GM20431 (cell line): Measurements from ENCODE around the gene UBE2D1.
"Not testable (repeated sequence)": the region's sequence is repeated elsewhere in the genome, so short reads cannot be mapped to it uniquely, and the experiment has no call there.

Experiments
- in situ Hi-C: fragments of 300-500 bp; cut with MseI, MboI; formaldehyde crosslinking; loops from one replicate; pipeline ENCODE4 v1.15.0; 2020; ENCODE audit warnings: low sequenced_read_pairs; ENCODE audit not compliant: unreplicated experiment

Gene UBE2D1

DNA sequence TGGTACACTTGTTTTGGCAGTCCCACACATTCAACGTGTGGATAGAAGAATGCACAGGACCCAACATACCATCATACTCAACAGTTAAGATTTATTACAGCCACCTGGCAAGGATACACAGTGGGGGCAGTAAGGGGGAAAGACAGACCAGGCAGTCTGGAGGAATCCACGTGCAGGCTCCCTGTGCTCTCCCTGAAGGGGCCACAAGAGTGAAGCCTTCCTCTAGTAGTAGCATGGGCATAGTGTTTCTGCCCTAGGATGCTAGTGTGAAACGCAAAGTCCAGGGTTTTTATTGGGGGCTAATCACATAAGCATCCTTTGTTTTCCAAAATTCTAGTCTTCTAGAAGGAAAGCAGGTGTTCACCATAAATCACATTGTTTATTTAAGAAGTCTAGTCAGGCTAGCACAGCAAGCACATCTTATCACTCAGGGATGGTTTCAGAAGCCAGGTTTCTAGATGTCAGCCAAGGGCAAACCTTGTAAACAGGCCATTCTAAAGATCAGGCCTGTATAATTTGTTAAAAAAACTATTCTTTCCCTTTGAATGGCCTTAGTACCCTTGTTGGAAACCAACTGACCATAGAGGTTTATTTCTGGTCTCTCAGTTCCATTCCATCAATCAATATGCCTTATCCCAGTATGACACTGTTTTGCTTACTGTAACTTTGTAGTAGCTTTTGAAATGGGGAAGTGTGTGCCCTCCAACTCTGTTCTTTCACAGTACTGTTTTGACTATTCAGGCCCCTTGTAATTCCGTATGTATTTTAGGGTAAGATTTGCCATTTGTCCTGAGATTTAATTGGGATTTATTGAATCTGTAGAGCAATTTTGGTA lies 38.0 kb downstream of the UBE2D1 start:
- in situ Hi-C loops, result no loop called here

DNA sequence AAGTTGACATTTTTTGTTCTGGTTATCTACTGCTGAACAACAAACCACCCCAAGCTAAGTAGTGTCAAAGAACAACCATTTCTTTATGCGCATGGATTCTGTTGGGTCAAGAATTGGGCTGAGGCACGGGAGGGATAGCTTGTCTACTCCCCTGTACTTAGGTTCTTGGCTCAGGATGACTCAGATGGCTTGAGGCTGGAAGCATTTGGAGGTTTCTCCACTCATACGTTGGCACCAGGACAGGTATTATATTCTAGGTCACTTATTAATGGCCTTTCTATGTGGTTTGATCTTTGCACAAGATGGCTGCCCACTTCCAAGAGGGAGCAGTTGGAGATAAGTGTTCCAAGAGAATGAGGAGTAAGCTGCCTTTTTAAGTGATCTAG lies 38.6 kb downstream of the UBE2D1 start:
- in situ Hi-C loops, result no loop called here

DNA sequence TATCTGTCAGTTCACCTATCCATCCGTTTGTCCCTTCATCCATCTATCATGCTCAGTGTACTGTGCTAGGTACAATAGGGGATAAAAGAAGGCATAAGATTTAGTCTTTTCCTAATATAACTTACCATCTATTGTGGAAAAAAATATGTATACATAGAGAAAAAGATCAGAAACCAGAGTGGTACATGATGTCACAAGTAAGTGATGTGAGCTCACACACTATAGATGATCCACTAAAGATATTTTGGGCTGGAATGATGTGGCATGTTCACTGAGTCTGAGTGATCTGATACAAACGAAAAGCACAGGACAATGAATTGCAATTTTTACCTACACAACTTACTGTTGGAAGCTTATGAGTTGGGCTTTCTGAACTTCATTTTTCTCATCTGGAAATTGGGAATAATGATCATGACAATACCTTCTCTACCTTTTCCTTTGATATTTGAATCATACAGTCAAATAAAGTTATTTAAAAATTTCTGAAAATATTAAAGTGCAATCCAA lies 47.7 kb downstream of the UBE2D1 start:
- in situ Hi-C loops, result no loop called here

DNA sequence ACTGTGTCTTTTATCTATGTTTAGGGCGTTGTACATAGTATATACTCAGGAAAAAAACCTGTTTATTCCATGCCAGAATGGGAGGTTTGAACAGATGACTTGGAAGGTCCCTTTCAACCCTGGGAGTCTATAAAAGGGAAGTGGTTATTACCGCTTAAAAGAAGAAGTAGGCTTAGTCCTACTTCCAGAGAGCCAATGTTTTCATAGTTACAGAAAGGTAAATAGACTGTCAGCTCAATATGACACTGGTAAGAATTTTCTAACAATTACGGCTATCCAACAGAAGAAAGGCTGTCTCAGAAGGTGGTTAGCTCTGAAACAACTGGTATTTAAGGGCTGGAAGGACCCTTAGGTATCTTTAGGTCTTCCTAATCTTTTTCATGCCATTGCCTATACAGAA lies 49.3 kb downstream of the UBE2D1 start:
- in situ Hi-C loops, result no loop called here

DNA sequence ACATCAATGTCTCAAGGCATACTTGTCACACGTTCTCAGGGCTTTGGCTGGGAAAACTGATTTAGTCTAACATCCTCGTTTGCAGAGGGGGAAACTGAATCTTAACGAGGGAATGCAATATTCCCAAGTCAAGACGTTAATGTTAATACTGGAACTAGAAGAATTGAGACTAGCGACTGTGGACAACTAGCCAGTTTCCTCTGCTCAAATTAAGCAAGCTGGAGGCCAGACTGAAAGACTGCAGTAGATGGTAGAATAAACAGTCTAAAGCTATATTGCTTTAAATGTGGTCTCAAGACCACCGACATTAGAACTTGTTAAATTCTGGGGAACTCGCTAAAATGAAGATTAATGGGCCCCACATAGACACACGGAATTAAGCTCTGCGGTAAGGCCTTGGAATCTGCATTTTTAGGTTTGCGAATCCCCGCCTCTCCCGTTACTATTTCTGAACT lies 49.8 kb downstream of the UBE2D1 start:
- in situ Hi-C loops, result no loop called here

DNA sequence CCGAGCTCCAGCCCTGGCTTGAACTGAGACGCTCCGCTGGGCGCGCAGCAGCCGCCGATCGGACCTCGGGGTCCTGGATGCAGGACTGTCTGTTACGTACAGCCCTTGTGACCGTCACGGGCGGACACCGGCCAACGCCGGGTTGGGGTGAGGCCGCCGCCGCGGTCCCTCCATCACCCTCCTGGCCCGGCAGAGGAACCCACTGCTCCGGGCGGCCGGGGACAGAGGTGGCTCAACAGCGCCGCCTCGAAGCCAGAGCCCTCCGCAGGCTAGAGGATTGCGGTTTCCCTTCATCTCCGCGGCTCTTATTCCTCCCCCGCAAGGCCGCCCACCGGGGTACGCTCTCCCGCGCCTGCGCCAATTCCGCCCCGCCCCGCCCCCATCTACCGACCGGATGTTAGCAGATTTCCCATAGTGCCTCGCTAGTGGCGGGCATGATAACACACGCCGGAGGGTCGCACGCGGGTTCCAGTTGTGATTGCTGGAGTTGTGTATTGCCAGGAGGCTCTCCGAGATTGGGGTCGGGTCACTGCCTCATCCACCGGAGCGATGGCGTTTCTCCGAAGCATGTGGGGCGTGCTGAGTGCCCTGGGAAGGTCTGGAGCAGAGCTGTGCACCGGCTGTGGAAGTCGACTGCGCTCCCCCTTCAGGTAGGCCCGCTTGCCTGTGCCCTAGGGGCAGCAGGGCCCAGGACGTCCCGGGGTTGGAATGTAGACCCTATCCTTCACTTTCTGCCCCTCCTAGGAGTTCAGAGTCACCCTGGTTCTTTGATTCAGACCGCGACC lies 50.4 kb downstream of the UBE2D1 start, which contains the start of gene TFAM:
TSS of gene TFAM (plus strand) at position 412 of the 785 bp plus-strand sequence. CDS start at position 550, 138 bp downstream.
- in situ Hi-C loops, result no loop called here

DNA sequence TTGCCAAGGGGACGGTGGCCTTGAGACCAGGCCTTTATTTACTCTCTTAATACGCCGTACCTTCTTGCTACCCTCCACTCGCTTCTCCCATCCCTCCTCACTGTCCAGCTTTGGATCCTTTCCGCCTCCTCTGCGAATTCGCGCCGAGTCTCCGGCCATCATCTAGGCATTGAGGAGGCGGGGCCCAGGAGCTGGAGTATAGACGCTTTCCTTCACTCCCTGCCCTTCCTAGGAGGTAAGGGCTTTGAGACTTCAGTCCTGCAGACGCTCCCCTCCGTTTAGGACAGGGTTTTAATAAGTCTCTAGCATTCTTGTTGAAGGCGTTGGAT lies 50.9 kb downstream of the UBE2D1 start:
- in situ Hi-C loops, result no loop called here

DNA sequence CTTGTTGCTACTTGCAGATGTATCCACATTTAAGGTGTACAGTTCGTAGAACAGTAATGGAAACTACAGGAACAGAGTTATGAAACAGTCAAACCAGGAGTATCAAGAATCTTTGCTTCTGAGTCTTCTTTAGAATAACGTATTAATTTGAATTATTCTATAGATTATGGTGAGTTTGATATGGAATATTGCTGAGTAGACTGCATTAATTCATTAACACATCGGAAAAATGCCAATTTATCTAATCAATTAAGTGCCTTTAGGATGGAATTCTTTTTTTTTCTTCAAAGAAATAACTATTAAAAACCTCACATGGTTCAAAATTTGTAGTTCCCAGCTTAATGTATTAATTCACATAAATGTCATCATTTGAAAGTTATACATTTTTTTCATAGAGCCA lies 54.2 kb downstream of the UBE2D1 start:
- in situ Hi-C loops, result no loop called here

DNA sequence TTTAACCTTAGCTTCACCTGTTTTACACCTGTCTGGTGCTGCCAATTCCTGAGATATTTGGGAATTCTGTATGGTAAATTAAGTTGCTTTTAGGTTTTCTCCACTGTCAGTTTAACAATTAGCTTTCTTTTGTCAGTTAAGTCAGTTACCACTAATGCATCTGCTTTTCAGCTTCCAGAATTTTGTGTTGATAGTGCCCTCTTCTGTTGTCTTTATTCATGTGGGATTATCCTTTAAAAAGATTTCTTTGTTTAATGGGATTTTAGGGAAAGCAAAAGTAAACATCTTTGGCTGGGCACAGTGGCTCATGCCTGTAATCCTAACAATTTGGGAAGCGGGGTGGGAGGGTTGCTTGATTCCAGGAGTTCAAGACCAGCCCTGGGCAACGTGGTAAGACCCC lies 58.5 kb downstream of the UBE2D1 start:
- in situ Hi-C loops, result no loop called here

DNA sequence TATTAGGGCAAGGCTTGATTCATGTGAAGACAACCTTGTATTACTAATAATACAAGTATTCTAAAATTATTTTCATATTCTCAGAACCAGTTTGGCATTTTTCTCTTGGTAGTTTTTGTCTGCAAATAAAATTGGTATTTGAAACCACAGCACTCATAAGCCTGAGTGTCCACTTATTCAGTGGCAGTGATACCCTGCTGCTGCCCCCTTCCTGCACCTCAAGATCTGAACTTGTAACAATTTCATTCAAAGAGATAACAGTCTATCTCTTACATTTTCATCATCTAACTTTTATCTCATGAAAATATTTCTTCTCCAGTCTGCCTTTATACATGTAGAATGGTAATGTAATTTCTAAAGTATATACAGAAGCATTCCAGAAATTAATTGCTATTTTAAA lies 59.7 kb downstream of the UBE2D1 start:
- in situ Hi-C loops, result no loop called here

DNA sequence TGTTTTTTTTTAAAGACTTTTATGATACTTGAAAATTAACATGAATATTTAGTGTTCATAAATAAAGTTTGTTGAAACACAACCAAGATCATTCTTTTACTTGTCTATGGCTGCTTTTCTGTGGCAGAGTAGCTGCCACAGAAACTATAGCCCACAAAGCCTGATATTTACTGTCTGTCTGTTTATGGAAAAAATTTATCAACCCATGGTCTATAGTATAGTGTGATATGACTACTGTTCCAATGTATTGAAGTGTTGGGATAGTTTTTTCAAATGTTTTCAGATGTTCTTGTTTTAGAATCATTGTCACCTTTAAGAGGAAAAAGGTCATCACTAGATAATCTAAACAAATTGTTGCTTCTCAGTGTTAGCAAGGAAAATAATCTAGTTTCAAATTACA lies 61.3 kb downstream of the UBE2D1 start:
- in situ Hi-C loops, result no loop called here

DNA sequence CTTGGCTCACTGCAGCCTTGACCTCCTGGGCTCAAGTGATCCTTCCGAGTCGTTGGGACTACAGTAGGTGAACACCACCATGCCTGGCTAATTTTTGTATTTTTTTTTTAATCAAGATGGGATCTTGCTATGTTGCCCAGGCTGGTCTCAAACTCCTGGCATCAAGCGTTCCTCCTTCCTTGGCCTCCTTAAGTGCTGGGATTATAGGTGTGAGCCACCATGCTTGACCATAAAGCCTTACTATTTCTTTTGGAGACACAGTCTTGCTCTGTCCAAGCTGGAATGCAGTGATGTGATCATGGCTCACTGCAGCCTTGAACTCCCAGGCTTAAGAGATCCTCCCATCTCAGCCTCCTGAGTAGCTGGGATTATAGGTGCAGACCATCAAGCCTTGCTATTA lies 63.0 kb downstream of the UBE2D1 start:
- in situ Hi-C loops, result no loop called here

DNA sequence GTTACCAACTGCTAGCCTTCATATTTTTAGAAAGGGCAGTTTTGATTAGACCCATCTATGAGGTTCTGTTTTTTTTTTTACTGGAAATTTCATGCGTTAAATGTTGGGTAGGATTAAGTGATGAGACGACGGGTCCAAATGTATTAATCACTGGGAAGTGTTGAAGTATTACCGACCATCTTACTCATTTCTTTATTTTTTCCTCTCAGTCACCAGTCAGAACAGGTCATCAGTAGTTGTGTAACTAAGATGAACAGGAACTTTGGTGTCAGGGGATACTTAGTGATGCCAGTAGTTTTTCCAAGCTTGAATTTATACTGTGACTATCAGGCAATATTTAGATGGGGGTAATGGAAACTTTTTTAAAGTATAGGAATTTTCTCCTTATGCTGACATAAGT lies 64.6 kb downstream of the UBE2D1 start:
- in situ Hi-C loops, result no loop called here

DNA sequence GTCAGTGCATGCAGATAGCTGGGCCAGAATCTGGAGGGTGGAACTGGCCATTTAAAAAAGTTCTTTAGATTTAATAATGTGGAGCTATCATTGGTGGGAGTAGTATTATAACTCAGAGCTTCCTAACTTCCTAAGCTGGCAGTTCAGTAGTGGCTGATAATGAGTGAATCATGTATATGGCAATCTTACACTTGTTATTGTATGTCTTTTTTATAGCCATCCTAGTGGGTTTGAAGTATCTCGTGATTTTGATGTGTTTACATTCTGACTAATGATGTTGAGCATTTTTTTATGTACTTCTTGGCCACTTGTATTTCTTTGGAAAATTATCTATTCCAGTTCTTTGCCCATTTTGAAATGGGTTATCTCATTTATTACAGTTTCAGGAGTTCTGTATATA lies 65.8 kb downstream of the UBE2D1 start:
- in situ Hi-C loops, result no loop called here

DNA sequence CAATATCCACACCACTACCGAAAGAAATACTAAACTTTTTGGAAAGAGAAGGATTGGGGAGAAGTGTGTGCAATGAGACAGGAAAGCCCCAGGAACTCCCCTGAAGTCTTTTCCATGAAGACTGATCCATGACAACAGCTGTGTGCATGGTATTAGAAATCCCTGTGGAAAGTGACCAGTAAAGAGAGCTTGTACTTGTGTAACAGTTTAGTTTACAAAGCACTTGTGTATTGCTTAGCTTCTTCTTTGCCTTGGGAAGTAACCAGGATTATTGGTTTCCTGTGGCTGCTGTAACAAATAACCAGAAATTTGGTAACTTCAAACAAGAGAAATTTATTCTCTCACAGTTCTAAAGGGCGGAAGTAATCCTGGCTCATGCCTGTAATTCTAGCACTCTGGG lies 69.2 kb downstream of the UBE2D1 start:
- in situ Hi-C loops, result no loop called here

DNA sequence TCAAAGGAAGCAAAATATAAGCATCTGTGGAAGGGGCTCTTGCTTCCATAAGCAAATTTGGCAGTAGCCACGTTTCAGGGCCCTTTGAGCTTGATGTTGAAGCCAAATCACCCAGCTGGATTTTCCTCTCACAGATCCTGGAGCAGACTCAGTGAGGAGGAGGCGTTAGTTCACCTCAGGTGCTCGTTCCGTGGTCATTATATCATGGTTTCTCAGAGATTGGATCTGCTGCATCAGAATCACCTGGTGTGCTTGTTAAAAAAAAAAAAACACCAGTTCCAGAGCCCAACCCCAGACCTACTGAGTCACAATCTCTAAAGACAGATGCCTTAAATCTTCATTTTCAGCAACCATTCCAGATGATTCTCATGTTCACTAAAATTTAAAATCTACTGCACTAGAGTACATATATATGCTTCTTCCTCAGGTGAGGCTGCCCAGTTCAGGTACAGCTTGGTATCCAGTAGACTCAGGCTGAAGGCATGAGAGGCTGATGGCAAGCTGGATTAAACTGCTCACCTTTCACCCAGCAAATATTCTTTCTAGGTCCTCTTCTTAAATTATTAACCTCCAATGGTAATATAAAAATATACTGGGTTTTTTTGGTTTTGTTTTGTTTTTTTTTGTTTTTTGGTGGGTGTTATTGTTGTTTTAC lies 75.3 kb downstream of the UBE2D1 start:
- in situ Hi-C loops, result no loop called here

DNA sequence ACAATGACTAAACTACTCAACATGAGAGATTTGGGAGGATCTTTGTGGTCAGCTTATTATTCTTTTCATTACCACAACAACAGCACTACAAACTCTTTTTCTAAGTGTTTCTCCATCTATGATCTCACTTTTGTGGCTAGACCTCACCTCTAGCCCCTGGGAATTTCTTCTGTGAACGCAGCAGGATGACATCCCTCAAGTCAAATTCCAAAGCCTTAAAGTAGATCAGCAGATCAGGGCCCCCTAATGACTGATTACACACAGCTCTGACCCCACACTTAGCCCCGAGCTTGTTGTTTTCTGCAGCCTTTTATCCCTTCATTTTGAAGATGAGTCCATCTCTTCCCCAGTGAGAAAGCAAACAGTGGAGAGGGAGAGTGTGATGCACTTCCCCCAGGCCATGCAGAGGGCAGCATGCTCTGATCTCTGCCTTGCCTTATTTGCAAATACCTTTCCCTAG lies 77.7 kb downstream of the UBE2D1 start:
- in situ Hi-C loops, result no loop called here

DNA sequence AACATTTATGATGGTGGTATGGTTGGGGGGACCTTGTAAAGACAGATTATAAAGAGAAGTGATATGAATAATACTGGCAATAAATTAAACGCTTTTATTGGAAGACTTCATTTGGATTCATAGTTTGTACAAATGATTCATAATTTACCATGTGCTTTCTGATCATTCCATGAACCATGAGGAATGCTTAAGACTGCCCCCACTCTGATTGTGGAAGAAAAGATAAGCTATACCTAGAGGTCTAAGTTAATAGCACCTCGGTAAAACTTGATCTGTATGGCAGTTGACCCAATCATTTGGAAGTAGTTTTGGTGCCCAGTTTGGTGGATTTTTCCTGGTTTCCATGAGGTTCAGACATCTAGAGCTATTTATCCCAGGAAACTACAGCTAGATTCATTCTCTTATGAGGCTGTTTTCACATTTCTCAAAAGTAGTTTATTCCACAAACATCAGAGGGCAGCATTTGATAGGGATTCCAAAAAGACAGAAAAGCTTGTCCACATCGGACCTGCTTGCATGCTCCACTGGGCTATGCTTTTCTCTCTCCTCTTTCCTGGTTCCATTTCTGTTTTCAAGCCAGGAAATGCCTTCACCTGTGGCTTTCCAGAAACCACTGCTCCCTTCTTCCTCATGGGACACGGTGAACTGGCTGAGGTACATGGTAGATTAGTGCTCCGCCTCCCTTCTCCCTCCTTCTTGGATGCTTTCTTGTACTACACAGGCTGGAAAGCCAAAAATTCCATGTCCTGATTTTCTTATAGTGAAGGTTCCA lies 79.7 kb downstream of the UBE2D1 start:
- in situ Hi-C loops, result no loop called here

DNA sequence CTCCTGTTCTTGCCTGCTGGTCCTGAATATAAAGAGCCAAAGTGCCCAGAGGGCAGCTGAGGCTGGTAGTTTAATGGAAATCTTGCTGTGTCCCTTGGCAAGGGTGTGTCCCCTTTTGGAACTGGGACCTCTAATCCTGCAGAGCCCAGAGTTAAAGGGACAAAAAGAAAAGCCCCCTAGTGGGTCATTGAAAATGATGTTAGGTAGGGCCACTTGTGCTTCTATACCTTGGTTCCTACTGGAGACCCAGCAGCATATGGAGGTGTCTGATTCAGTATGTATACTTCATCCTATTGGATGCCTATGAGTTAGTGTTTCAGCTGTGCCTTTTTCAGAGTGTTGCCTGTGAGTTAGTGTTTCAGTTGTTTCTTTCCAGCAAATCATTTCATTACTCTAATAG lies 81.0 kb downstream of the UBE2D1 start:
- in situ Hi-C loops, result no loop called here

DNA sequence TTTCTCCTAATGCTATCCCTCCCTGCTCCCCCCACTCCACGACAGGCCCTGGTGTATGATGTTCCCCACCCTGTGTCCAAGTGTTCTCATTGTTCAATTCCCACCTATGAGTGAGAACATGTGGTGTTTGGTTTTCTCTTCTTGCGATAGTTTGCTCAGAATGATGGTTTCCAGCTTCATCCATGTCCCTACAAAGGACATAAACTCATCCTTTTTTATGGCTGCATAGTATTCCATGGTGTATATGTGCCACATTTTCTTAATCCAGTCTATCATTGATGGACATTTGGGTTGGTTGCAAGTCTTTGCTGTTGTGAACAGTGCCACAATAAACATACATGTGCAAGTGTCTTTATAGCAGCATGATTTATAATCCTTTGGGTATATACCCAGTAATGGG lies 83.1 kb downstream of the UBE2D1 start:
- in situ Hi-C loops, result not testable (repeated sequence)
